ENCODE measurements around the gene AFTPH.

AFTPH gene

GRCh38 chr2:64567473-64567872 is 43.3 kb downstream of the AFTPH start:
- Histone ChIP-seq H3K9me3 (ENCODE audit: control insufficient read depth, insufficient read depth, low read length) (no peaks in the 10 kb centered on the region), H3K9ac (ENCODE audit: low read depth, low read length) (no peak overlapping the region), H3K36me3 (ENCODE audit: insufficient read depth, low read length) (no peaks in the 10 kb centered on the region), H3K4me1 (ENCODE audit: insufficient read depth, low read length) (no peaks in the 10 kb centered on the region)

GRCh38 chr2:64568836-64569235 is 44.7 kb downstream of the AFTPH start:
- Histone ChIP-seq H3K36me3 (ENCODE audit: insufficient read depth, low read length) (no peaks in the 10 kb centered on the region), H3K4me1 (ENCODE audit: insufficient read depth, low read length) (no peaks in the 10 kb centered on the region), H3K9ac (ENCODE audit: low read depth, low read length) (no peak overlapping the region), H3K9me3 (ENCODE audit: control insufficient read depth, insufficient read depth, low read length) (no peaks in the 10 kb centered on the region)

GRCh38 chr2:64574871-64575270 is 50.7 kb downstream of the AFTPH start:
- H3K9me3 ChIP-seq (ENCODE audit: control insufficient read depth, insufficient read depth, low read length), result no peaks in the 10 kb centered on the region; the same call in 1 of the 2 replicates
- H3K36me3 ChIP-seq (ENCODE audit: insufficient read depth, low read length), result peaks cover 3% of the 10 kb centered on the region; the same call in 1 of the 2 replicates
- no peaks in the 10 kb centered on the region for H3K4me1 ChIP-seq (ENCODE audit: insufficient read depth, low read length)
- H3K9ac ChIP-seq (ENCODE audit: low read depth, low read length), result no peak overlapping the region

GRCh38 chr2:64581018-64581417 is 56.9 kb downstream of the AFTPH start:
- H3K36me3 ChIP-seq (ENCODE audit: insufficient read depth, low read length), result peaks cover 3% of the 10 kb centered on the region; the same call in 1 of the 2 replicates
- H3K4me1 ChIP-seq (ENCODE audit: insufficient read depth, low read length), result no peaks in the 10 kb centered on the region
- H3K9ac ChIP-seq (ENCODE audit: low read depth, low read length), result no peak overlapping the region
- H3K9me3 ChIP-seq (ENCODE audit: control insufficient read depth, insufficient read depth, low read length), result no peaks in the 10 kb centered on the region; the same call in 1 of the 2 replicates

- Histone ChIP-seq H3K4me1 (ENCODE audit: insufficient read depth, low read length) (no peaks in the 10 kb centered on the region), H3K9me3 (ENCODE audit: control insufficient read depth, insufficient read depth, low read length) (no peaks in the 10 kb centered on the region), H3K9ac (ENCODE audit: low read depth, low read length) (no peak overlapping the region), H3K36me3 (ENCODE audit: insufficient read depth, low read length) (peaks cover 3% of the 10 kb centered on the region; the same call in 1 of the 2 replicates)
Observed at GRCh38 chr2:64581777-64582539, 57.8 kb downstream of the AFTPH start.

- no peak overlapping the region for H3K9ac ChIP-seq (ENCODE audit: low read depth, low read length)
- H3K36me3 ChIP-seq (ENCODE audit: insufficient read depth, low read length), result peaks cover 3% of the 10 kb centered on the region; the same call in 1 of the 2 replicates
- H3K4me1 ChIP-seq (ENCODE audit: insufficient read depth, low read length), result no peaks in the 10 kb centered on the region
- H3K9me3 ChIP-seq (ENCODE audit: control insufficient read depth, insufficient read depth, low read length), result no peaks in the 10 kb centered on the region
Observed at GRCh38 chr2:64582774-64583340, 58.7 kb downstream of the AFTPH start.

- no peaks in the 10 kb centered on the region for H3K4me1 ChIP-seq (ENCODE audit: insufficient read depth, low read length)
- H3K9me3 ChIP-seq (ENCODE audit: control insufficient read depth, insufficient read depth, low read length), result no peaks in the 10 kb centered on the region
- H3K9ac ChIP-seq (ENCODE audit: low read depth, low read length), result no peak overlapping the region
- no peaks in the 10 kb centered on the region for H3K36me3 ChIP-seq (ENCODE audit: insufficient read depth, low read length)
Observed at GRCh38 chr2:64586054-64586453, 61.9 kb downstream of the AFTPH start.

GRCh38 chr2:64586883-64587481 is 62.9 kb downstream of the AFTPH start:
- Histone ChIP-seq H3K36me3 (ENCODE audit: insufficient read depth, low read length) (0 out of 2 replicates have a peak, but pooled peaks cover 5% of the 10 kb centered on the region), H3K9ac (ENCODE audit: low read depth, low read length) (no peak overlapping the region), H3K9me3 (ENCODE audit: control insufficient read depth, insufficient read depth, low read length) (no peaks in the 10 kb centered on the region), H3K4me1 (ENCODE audit: insufficient read depth, low read length) (no peaks in the 10 kb centered on the region)

GRCh38 chr2:64587561-64587960 is 63.4 kb downstream of the AFTPH start:
- H3K36me3 ChIP-seq (ENCODE audit: insufficient read depth, low read length), result 0 out of 2 replicates have a peak, but pooled peaks cover 5% of the 10 kb centered on the region
- no peaks in the 10 kb centered on the region for H3K9me3 ChIP-seq (ENCODE audit: control insufficient read depth, insufficient read depth, low read length)
- no peak overlapping the region for H3K9ac ChIP-seq (ENCODE audit: low read depth, low read length)
- H3K4me1 ChIP-seq (ENCODE audit: insufficient read depth, low read length), result no peaks in the 10 kb centered on the region

GRCh38 chr2:64591188-64591587 is 67.1 kb downstream of the AFTPH start:
- no peaks in the 10 kb centered on the region for H3K4me1 ChIP-seq (ENCODE audit: insufficient read depth, low read length)
- H3K9ac ChIP-seq (ENCODE audit: low read depth, low read length), result no peak overlapping the region
- no peaks in the 10 kb centered on the region for H3K9me3 ChIP-seq (ENCODE audit: control insufficient read depth, insufficient read depth, low read length)
- 0 out of 2 replicates have a peak, but pooled peaks cover 5% of the 10 kb centered on the region for H3K36me3 ChIP-seq (ENCODE audit: insufficient read depth, low read length)

GRCh38 chr2:64593035-64593655 is 69.0 kb downstream of the AFTPH start:
- Histone ChIP-seq H3K9ac (ENCODE audit: low read depth, low read length) (no peak overlapping the region), H3K36me3 (ENCODE audit: insufficient read depth, low read length) (0 out of 2 replicates have a peak, but pooled peaks cover 5% of the 10 kb centered on the region), H3K9me3 (ENCODE audit: control insufficient read depth, insufficient read depth, low read length) (no peaks in the 10 kb centered on the region), H3K4me1 (ENCODE audit: insufficient read depth, low read length) (no peaks in the 10 kb centered on the region)

GRCh38 chr2:64594226-64594989 is 70.3 kb downstream of the AFTPH start:
- H3K9me3 ChIP-seq (ENCODE audit: control insufficient read depth, insufficient read depth, low read length), result no peaks in the 10 kb centered on the region
- H3K4me1 ChIP-seq (ENCODE audit: insufficient read depth, low read length), result no peaks in the 10 kb centered on the region
- no peak overlapping the region for H3K9ac ChIP-seq (ENCODE audit: low read depth, low read length)
- H3K36me3 ChIP-seq (ENCODE audit: insufficient read depth, low read length), result 0 out of 2 replicates have a peak, but pooled peaks cover 5% of the 10 kb centered on the region

GRCh38 chr2:64595397-64596176 is 71.5 kb downstream of the AFTPH start:
- 0 out of 2 replicates have a peak, but pooled peaks cover 5% of the 10 kb centered on the region for H3K36me3 ChIP-seq (ENCODE audit: insufficient read depth, low read length)
- H3K9ac ChIP-seq (ENCODE audit: low read depth, low read length), result no peak overlapping the region
- H3K9me3 ChIP-seq (ENCODE audit: control insufficient read depth, insufficient read depth, low read length), result no peaks in the 10 kb centered on the region
- no peaks in the 10 kb centered on the region for H3K4me1 ChIP-seq (ENCODE audit: insufficient read depth, low read length)
